Adrenal gland (tissue), 12 donors: ENCODE results near the gene KIF22. TPM values are rescaled to one million over a fixed set of nuclear protein-coding genes. Genes with fewer than 3 reads are reported as not detected.
A peak's percentile ranks its signal among the peaks of the same experiment; 100 is the strongest.

Experiments
- DNase-seq, 7 donors: peaks; one replicate each; pipeline ENCODE4 v3.0.0-alpha.2; 2019 to 2020
- H3K27ac ChIP-seq, 5 donors: fragments of 200-600 bp; sonication (generic) in 4 of 5; 1 replicate in 3 of 5; 2 replicates in 2 of 5; pipeline versions ENCODE4 v1.5.1 to v1.8.0; 2016 to 2020; ENCODE audit warnings: mild to moderate bottlenecking in 1 of 5
- H3K27me3 ChIP-seq: fragments of 200-600 bp; 2 replicates; pipeline ENCODE4 v1.8.0; 2021
- H3K36me3 ChIP-seq, 2 donors: fragments of 200-600 bp; replicated peaks in 1 of 2; 1 replicate in 1 of 2; 2 replicates in 1 of 2; pipeline versions ENCODE4 v1.5.1 to v1.8.0; 2018 to 2022
- H3K4me1 ChIP-seq, 2 donors: fragments of 200-600 bp; replicated peaks in 1 of 2; 1 replicate in 1 of 2; 2 replicates in 1 of 2; pipeline versions ENCODE4 v1.5.1 to v1.8.0; 2018 to 2021
- H3K4me3 ChIP-seq, 4 donors: fragments of 200-600 bp; sonication (generic) in 3 of 4; one replicate each; pipeline ENCODE4 v1.5.1; 2016 to 2018
- H3K9me3 ChIP-seq, 3 donors: fragments of 200-600 bp; sonication (generic) in 1 of 3; replicated peaks in 1 of 3; 1 replicate in 2 of 3; 2 replicates in 1 of 3; pipeline versions ENCODE4 v1.5.1 to v1.8.0; 2016 to 2021
- CTCF ChIP-seq, 6 experiments: fragments of 450-650 bp in 4 of 6; fragments of 200-600 bp in 2 of 6; sonication (generic) in 1 of 6; IDR thresholded peaks; 1 replicate in 5 of 6; 2 replicates in 1 of 6; pipeline versions ENCODE4 v1.5.1 to v1.8.0; 2016 to 2021; ENCODE audit warnings: antibody characterized with exemption in 6 of 6, mild to moderate bottlenecking in 2 of 6, moderate library complexity in 1 of 6
- POLR2A ChIP-seq, 2 donors: fragments of 450-650 bp; IDR thresholded peaks; one replicate each; pipeline ENCODE4 v1.6.1; 2017; ENCODE audit warnings: antibody characterized with exemption in 2 of 2, mild to moderate bottlenecking in 2 of 2, moderate library complexity in 1 of 2
- WGBS, 4 donors: extraction: QIAGEN DNeasy Blood & Tissue Kit in 2 of 4; methylation state at CpG; one replicate each; pipeline versions ENCODE4 v1.1.5 to v1.1.7; 2013 to 2017; 5-methylcytosine and 5-hydroxymethylcytosine counted together
- intact Hi-C, 2 donors: fragments of 100-400 bp; cut with DNase I; formaldehyde crosslinking; loops; one replicate each; pipeline versions ENCODE4 v1.14.1 to v1.15.0; 2022 to 2023
- polyA plus RNA-seq, 3 donors: library from polyadenylated mRNA; stranded (reverse); fragments of 200-250 nt in 2 of 3; fragments of 350-450 nt in 1 of 3; fragmentation: Illumina TruSeq in 1 of 3; extraction: RNeasy Lipid Tissue Mini Kit (QIAGEN cat#74804) in 1 of 3; gene quantifications; one replicate each; pipeline ENCODE4 v1.2.3, GENCODE V29; 2013 to 2014
- total RNA-seq, 9 donors: library from RNA; depleted of rRNA in 4 of 9; stranded (reverse); fragments of >200 nt in 4 of 9; fragments of 120-200 nt in 1 of 9; fragmentation: NEBNext Ultra II Directional in 1 of 9; extraction: Animal tissue kit (Norgen Biotek cat#: 25700) in 1 of 9; gene quantifications; one replicate each; pipeline versions ENCODE4 v1.1.0 to v1.2.4, GENCODE V29; 2013 to 2023
- donor health status: healthy with polysubstance abuse.
- donor health status: Bipolar disorder and iron deficiency.
- donor health status: DM: yes; HTN: yes; CAD: no.
- donor health status: DM: no; HTN: no; CAD: no.
- donor health status: DM: no; HTN: no; CAD: no.
- donor health status: DM: yes; HTN: yes; CAD: no.

KIF22 gene
- total and polyA plus RNA-seq, 12 donors, result 8.8 to 127 (median 19.7) TPM

GRCh38 chr16:29842732-29843346 is 52.3 kb downstream of the KIF22 start:
- DNase-seq, result no peak
- H3K4me3 ChIP-seq, result no peak overlapping the region
- H3K9me3 ChIP-seq, result no peaks in the 10 kb centered on the region
- H3K36me3 ChIP-seq, result peaks cover 0 to 98% of the 10 kb centered on the region in 2 donors
- peaks cover 16 to 22% of the 10 kb centered on the region in 2 donors for H3K4me1 ChIP-seq
- WGBS, 4 donors, result 95 to 99% (median 97%) methylated on average over 7 to 9 of the region's 9 CpGs
- TF ChIP-seq CTCF (IDR thresholded peaks at IDR 0.05) (no peak), POLR2A (IDR thresholded peaks at IDR 0.05) (no peak)
- intact Hi-C loops, result no loop called here
- no peak overlapping the region for H3K27ac ChIP-seq
- no peaks in the 10 kb centered on the region for H3K27me3 ChIP-seq

- Histone ChIP-seq H3K4me1 (peaks cover 16 to 18% of the 10 kb centered on the region in 2 donors), H3K27me3 (no peaks in the 10 kb centered on the region), H3K9me3 (no peaks in the 10 kb centered on the region), H3K27ac (peak overlapping the region in 4 of 5 donors; percentile 3 to 85 (median 68)), H3K36me3 (peaks cover 0 to 92% of the 10 kb centered on the region in 2 donors), H3K4me3 (no peak overlapping the region)
- intact Hi-C loops, result no loop called here
- TF ChIP-seq POLR2A (IDR thresholded peaks at IDR 0.05), result no peak
- TF ChIP-seq CTCF (IDR thresholded peaks at IDR 0.05), result no peak
- WGBS, 4 donors, result 93 to 98% (median 94%) methylated on average over 6 to 8 of the region's 8 CpGs
- DNase-seq, result no peak
These were observed 53.4 kb downstream of the KIF22 start for GRCh38 chr16:29843931-29844330.

- no peaks in the 10 kb centered on the region for H3K9me3 ChIP-seq
- TF ChIP-seq POLR2A (IDR thresholded peaks at IDR 0.05) (peak in 1 of 2 donors; percentile 37), CTCF (IDR thresholded peaks at IDR 0.05) (no peak)
- no peaks in the 10 kb centered on the region for H3K27me3 ChIP-seq
- peaks cover 11% of the 10 kb centered on the region in 2 donors for H3K4me1 ChIP-seq
- no peak overlapping the region for H3K4me3 ChIP-seq
- H3K27ac ChIP-seq, result peak overlapping the region in 4 of 5 donors; percentile 3 to 85 (median 68)
- peaks cover 0 to 84% of the 10 kb centered on the region in 2 donors for H3K36me3 ChIP-seq
- intact Hi-C loops, result no loop called here
- WGBS, 4 donors, result 77 to 81% (median 79%) methylated on average over 17 to 28 of the region's 28 CpGs
- DNase-seq, result peak in 6 of 7 donors; percentile 78 to 87 (median 85)
These were observed 54.2 kb downstream of the KIF22 start for GRCh38 chr16:29844575-29845331.

- intact Hi-C loops, result no loop called here
- TF ChIP-seq POLR2A (IDR thresholded peaks at IDR 0.05) (no peak), CTCF (IDR thresholded peaks at IDR 0.05) (no peak)
- no peaks in the 10 kb centered on the region for H3K9me3 ChIP-seq
- peaks cover 4 to 5% of the 10 kb centered on the region in 2 donors for H3K4me1 ChIP-seq
- peak in 1 of 7 donors; percentile 47 for DNase-seq
- peaks cover 0 to 75% of the 10 kb centered on the region in 2 donors for H3K36me3 ChIP-seq
- H3K27ac ChIP-seq, result peak overlapping the region in 3 of 5 donors; percentile 45 to 73 (median 59)
- H3K4me3 ChIP-seq, result no peak overlapping the region
- no peaks in the 10 kb centered on the region for H3K27me3 ChIP-seq
- 91 to 96% (median 93%) methylated on average over 10 to 18 of the region's 18 CpGs for WGBS, 4 donors
These were observed 55.1 kb downstream of the KIF22 start for GRCh38 chr16:29845656-29846055.
